ENCODE results near the gene ITPR3.

The ITPR3 gene
- total RNA-seq, result 148 to 300 (median 235) reads per million in 3 experiments

GRCh38 chr6:33620856-33621710, at the start of gene ITPR3:
Gene ITPR3, plus strand, starts transcription at chr6:33621322. Its CDS starts 281 bp downstream, at chr6:33621603.
- DNase-seq, result peak; percentile 79

GRCh38 chr6:33571637-33572316, 49.3 kb upstream of the ITPR3 start:
- DNase-seq, result no peak

DNA sequence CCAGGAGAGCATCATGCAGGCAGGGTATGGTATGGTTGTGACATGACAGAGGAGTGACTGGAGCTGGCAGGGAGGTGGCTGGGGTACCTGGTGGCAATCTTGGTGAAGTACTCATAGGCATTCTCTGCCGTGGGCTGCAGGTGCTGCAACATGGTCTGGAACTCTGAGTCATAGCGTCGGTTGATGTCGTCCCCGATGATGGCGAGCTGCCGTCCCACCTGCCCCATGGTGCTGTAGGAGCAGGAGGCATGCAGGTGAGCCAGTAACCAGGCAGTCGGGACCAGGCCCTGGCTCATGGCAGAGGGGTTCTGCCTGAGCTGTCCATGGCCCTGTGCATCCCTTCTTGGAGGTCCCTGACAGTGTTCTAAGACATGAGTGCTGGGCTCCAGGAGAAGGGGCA, 45.9 kb upstream of the ITPR3 start:
- DNase-seq, result no peak

- no peak for DNase-seq
Observed at GRCh38 chr6:33576668-33577067, 44.5 kb upstream of the ITPR3 start.

DNA sequence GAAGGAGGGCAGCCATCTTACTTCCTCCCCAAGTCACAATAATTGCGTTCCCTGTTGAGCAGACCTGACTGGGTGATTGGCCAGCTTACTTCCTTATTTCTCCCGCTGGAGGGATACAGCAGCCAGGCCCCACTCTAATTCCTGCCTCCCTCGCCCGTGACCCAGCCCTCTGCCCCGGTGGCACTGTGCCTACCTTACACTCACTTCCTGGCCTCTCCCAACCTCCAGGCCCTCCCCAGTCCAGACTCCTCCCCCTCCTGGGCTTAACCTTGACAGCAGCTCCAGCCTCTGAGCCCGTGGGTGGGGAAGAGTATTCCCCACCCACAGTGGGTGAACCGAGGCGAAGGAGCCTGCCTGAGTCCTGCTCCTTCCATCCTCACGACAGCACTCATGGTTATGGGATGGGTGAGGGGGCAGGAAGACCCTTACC, 44.0 kb upstream of the ITPR3 start:
- no peak for DNase-seq

DNA sequence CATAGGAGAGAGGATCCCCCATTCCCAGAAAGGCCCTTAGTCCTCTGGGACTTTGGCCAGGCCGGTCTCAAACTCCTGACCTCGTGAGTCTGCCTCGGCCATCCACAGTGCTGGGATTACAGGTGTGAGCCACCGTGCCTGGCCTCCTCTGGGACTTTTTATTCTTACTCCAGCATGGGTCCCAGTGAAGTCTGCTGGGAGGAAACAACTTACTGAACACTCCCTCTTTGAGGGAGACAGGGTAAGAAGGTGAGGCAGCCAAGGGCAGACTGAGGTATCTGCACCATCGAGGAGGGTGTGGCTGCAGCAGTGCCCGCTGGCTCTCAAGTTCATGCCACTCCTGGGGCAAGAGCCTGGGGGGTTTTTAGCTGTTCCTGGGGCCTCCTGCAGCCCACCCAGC, 43.4 kb upstream of the ITPR3 start:
- no peak for DNase-seq

DNA sequence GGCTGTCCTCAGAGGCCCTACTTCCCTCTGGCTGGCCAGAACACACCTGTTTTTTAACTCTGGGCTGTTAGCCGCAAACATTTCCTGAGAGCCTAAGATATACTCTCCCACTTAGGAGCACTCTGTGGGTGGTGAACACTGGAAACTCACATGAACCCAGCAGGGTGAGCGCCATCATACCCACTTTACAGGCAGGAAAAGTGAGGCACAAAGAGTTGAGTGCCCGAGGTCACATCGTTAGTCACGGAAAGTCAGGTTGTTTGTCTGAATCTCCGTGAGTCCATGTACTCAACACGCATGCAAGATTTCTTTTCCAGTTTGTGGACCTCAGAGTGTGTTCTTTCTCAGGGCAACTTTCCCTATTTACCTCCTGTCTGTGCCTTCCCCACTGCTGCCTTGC, 43.0 kb upstream of the ITPR3 start:
- no peak for DNase-seq

- peak; percentile 63 for DNase-seq
Observed at GRCh38 chr6:33578588-33579011, 42.5 kb upstream of the ITPR3 start.

DNA sequence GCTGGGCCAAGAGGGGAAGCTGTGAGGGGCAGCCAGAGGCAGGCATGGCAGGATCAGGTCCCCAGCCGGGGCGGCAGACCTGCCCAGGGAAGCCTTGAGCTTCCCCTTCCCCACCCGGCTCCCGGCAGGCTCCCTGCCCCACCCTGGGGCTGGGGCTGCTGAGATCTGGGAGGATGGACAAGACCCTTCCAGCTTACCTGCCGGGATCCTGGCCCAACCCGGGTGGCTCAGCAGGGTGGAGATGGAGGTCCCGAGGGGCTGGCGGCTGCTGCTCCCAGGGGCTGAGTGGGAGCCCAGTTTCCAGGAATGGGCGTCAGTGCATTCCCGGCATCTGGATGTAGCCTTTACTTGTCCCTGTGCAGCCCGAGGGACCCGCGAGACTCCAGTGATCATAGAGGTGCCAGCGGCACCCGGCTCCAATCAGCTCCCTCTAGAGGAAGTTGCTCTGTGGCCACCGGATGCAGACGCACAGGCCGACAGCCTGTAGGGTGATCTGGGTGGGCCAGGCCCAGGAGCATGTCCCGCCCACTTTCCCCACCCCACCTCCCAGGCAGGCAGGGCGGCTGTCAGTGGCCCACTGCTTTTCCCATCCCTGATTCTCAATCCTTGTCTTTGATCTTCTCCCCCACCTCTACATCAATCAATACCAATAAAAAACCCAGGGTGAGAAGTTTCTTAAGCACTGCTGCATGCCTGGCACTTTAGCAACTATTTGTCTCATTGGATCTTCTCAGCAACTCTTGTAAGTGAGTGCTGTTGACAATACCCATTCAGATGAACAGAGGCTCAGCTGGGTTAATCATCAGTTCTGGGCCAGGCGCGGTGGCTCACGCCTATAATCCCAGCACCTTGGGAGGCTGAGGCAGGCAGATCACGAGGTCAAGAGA, 41.1 kb upstream of the ITPR3 start, which contains the start of gene BAK1:
Gene BAK1, minus strand, starts transcription at position 449 of the 887 bp plus-strand sequence. CDS start 2,672 bp downstream, outside the sequence.
- DNase-seq, result peak; percentile 77

DNA sequence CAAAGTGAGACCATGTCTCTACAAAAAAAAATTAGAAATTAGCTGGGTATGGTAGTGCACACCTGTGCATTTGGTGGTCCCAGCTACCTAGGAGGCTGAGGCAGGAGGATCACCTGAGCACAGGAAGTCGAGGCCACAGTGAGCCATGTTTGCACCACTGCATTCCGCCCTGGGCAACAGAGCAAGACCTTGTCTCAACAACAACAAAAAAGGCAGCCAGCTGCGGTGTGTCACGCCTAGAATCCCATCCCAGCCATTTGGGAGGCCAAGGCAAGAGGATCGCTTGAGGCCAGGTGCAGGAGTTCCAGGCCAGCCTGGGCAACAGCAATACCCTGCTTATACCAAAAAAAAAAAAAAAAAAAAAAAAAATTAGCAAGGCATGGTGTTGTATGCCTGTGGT, 39.9 kb upstream of the ITPR3 start:
- DNase-seq, result no peak

GRCh38 chr6:33583591-33584155, 37.4 kb upstream of the ITPR3 start:
- DNase-seq, result no peak

- DNase-seq, result no peak
Observed at GRCh38 chr6:33584700-33585402, 36.3 kb upstream of the ITPR3 start.

DNA sequence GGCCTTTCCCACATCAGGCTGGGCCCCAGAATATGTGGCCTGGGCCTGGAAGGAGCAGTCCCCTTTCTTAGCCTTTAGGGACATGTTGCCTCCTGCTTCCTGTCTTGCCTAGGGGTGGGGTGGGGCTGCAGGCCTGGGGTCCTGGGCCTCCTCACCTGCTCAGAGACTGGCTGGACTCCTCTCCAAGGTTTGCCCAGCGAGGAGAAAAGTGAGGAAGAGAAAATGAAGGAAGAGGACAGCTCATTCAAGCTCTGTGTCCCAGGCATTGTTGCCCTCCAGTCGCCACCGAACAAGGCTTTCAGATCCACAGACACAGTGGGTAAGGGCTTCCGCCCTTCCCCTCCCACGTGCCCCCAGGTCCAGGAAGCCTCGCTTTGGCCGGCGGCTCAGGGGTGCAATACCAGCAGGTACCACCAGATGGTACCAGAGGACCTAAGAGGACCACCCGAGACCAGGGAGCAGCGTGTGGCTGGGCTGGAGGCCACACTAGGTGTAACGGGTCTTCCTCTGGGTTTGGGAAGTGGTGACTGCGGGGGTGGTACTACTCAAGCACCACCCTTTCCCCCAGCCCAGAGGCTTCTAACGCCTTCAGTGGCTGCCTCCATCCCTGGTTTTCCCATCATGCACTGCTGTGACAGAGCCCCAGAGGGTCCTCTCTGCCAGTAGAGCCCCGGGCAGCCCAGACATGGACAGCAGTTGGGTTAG, 35.6 kb upstream of the ITPR3 start:
- DNase-seq, result peak; percentile 79

- no peak for DNase-seq
Observed at GRCh38 chr6:33586108-33586640, 34.9 kb upstream of the ITPR3 start.

DNA sequence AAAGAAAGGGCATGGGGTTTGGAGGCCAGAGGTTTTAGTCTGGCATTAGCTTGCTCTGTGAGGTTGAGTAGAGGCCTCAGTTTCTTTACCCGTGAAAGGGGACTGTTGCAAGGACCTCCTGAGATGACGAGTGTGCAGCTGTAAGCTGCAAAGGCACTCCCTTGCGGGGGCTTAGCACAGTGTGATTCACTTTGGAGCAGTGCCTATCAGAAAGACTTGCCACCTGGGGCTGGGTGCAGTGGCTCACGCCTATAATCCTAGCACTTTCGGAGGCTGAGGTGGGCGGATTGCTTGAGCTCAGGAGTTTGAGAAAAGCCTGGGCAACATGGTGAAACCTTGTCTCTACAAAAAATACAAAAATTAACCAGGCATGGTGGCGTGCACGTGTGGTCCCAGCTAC, 33.6 kb upstream of the ITPR3 start:
- no peak for DNase-seq

DNA sequence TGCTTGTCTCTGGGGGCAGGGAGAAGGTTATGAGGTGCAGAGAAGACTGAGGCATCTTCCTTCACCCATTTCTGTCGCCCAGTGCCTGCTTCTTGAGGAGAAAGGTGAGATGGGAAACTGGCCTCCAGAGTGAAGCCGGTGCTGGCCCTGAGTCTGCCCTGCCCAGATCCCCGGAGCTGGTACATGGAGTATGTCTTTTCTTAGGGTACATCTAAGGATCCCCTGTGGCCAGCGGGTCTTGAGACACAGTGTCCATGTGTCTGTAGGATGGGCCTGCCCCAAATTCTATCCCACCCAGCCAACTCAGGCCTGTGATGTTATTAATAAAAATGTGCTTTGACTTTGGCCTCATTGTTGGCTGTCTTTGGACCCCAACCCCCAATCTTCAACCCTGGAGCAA, 32.2 kb upstream of the ITPR3 start:
- no peak for DNase-seq

DNA sequence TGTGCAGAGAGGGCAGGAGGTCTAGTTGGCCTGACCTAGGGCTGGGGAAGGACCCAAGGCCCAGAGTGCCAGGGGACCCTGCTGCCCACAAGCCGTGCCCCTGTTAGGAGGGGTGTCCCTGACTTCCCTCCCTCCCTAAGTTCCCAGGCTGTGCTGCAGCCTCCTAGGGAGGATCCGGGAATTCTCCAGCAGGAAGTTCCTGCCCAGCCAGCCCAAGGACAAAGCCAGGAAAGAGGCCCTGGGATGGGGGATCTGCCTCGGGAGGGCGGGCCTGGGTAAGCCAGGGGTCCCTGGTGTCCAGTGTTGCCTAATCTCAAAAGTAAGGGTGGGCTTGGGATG, 31.8 kb upstream of the ITPR3 start:
- DNase-seq, result no peak

DNA sequence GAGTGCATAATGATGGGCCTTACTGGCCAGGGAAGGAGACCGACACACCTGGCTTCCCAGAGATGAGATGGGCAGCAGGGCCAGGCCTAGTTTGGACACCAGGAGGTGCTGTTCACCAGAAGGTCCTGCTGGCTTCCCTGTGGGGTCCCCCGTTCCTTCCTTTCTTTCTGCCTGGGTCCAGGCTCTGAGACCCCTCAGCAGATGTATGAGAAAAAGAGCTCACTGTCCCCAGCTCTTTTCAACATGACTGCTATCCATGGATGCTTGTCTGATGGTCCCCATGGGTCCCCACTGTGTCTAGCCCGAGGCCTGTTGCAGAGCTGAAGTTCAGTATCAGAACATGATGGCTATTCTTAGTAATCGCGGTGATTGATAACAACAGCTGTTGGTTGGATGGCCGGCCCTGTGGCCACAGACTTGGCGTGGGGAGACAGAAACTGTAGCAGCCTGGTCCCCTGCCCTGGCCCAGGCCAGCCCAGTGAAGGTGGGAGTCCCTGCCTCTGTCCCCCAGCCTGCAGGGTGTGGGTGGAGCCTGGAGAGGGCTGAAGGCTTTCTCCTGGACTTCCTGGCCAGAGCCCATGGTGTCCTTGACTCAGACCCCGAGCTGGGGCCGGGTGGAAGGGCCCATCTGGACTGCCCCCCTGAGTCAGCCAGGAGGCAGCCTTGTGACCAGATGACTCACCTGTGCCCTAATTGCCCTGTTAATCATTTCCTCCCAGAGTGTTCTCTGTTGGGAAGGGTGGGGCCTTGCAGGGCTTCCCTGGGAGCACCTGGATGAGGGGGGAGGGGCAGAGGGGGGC, 31.2 kb upstream of the ITPR3 start:
- DNase-seq, result no peak

DNA sequence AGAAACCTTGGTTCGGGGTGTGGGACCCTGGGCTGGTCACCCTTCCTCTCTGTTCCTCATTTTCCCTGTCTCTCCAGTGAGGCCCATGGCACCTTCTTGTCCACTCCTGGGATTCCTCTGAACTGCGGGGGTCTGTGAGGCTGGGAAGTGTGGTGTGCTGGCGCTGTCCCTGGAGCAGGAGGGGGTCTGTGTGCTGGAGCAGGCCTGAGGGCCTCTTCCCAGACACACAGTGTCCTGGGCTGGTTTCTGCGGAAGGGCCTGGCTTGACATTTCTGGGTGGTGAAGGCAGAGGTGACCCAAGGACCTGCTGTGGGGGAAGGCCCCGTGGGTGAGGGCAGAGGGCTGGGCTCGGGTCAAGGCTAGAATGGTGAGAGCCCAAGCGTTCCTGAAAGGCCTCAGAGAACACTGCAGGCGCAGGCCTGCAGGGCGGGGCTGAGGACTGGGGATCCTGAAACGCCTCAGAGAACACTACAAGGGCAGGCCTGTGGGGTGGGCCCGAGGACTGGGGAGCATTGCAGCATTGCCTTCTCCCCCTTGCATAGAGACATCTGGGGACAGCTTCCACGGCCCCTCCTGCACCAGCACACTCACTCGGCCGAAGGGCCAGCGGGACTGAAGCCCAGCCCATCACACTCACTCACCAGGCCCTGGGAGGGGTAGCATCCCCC, 30.5 kb upstream of the ITPR3 start:
- no peak for DNase-seq

Measured in central memory CD4-positive, alpha-beta T cell (primary cell).